ENCODE results near the gene FAM163B. TPM values are rescaled to one million over a fixed set of nuclear protein-coding genes. Genes with fewer than 3 reads are reported as not detected.

FAM163B gene
- polyA plus RNA-seq, 1 experiment: not detected

DNA sequence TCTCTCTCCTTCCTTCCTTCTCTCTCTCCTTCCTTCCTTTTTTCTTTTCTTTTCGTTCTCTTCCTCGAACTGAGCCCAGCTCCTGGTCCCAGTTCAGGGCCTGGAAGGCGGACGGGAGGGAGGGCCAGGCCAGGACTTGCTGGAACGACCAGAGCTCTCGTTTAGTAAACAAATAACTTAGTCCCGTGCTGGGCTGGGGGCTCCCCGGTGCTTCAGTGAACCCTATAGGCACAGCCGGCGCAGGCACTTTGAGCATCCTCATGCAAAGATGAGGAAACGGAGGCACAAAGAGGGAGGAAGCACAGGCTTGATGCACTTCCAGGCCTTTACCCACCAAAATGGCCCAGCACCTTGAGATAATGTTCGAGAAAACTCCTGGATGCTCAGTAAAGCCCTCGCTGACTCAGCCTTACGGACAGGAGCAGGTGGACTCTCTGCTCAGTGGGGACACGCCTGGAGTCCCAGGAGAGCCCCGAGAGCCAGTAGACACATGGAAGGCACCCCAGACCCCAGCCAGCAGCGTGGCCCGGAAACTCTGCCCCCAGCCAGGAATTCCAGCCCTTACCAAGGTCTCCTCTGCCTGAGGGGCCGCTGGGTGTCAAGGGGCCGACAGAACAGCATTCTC is 18.8 kb downstream of the FAM163B start:
- H3K4me3 ChIP-seq (ENCODE audit: low read depth, low read length): no peak overlapping the region
- TF ChIP-seq, protein P1, sequence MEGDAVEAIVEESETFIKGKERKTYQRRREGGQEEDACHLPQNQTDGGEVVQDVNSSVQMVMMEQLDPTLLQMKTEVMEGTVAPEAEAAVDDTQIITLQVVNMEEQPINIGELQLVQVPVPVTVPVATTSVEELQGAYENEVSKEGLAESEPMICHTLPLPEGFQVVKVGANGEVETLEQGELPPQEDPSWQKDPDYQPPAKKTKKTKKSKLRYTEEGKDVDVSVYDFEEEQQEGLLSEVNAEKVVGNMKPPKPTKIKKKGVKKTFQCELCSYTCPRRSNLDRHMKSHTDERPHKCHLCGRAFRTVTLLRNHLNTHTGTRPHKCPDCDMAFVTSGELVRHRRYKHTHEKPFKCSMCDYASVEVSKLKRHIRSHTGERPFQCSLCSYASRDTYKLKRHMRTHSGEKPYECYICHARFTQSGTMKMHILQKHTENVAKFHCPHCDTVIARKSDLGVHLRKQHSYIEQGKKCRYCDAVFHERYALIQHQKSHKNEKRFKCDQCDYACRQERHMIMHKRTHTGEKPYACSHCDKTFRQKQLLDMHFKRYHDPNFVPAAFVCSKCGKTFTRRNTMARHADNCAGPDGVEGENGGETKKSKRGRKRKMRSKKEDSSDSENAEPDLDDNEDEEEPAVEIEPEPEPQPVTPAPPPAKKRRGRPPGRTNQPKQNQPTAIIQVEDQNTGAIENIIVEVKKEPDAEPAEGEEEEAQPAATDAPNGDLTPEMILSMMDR (IDR thresholded peaks at IDR 0.05; ENCODE audit: insufficient read depth, low read depth, low read length): no peak
- CTCF ChIA-PET: interaction anchor here (0.6 kb wide), 1 partner anchor 145 kb away, joined by 3 read pairs; no protein-coding TSS in a partner anchor
- no peak for DNase-seq (ENCODE audit: low read depth)
- H3K36me3 ChIP-seq (ENCODE audit: control insufficient read depth, insufficient read depth, low read length): no peaks in the 10 kb centered on the region
- POLR2A ChIA-PET: no interaction called here
- peaks cover 12% of the 10 kb centered on the region for H3K27me3 ChIP-seq (ENCODE audit: control insufficient read depth, insufficient read depth, low read length)

DNA sequence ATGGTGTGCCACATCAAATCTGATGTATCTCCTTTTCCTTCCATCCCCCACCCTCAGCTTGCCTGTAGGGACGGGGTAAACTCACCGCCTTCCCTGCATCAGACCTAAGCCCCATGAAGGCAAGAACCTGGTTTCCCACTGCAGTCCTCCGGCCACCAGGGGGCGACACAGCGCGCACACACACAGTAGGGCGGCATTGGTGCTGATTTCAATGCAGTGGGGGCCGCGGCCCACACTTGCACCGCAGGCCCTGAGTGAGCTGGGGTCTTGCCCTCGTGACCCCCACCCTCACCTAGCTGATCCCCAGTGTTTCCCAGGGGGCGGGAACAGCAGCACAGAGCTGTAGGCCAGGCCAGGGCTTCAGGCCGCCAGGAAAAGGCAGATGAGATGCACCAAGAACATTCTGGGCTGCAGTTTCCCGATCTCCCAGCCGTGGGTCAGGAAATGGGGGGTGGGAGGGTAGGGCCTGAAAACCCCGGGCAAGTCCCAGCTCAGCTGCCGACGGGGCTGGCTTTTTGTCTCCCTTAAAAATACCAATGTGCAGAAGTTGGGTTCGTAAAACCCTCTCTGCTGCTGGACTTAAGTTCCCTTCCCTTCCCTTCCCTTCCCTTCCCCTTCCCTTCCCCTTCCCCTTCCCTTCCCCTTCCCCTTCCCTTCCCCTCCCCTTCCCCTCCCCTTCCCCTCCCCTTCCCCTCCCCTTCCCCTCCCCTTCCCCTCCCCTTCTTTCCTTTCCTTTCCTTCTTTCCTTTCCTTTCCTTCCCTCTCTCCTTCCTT is 19.5 kb downstream of the FAM163B start:
- TF ChIP-seq, protein P1 (IDR thresholded peaks at IDR 0.05; ENCODE audit: insufficient read depth, low read depth, low read length): peak; percentile 36
- CTCF ChIA-PET: interaction anchor here (0.6 kb wide), 1 partner anchor 146 kb away, joined by 3 read pairs; no protein-coding TSS in a partner anchor
- no peak overlapping the region for H3K4me3 ChIP-seq (ENCODE audit: low read depth, low read length)
- no peaks in the 10 kb centered on the region for H3K36me3 ChIP-seq (ENCODE audit: control insufficient read depth, insufficient read depth, low read length)
- DNase-seq (ENCODE audit: low read depth): no peak
- POLR2A ChIA-PET: no interaction called here
- H3K27me3 ChIP-seq (ENCODE audit: control insufficient read depth, insufficient read depth, low read length): peaks cover 15% of the 10 kb centered on the region

DNA sequence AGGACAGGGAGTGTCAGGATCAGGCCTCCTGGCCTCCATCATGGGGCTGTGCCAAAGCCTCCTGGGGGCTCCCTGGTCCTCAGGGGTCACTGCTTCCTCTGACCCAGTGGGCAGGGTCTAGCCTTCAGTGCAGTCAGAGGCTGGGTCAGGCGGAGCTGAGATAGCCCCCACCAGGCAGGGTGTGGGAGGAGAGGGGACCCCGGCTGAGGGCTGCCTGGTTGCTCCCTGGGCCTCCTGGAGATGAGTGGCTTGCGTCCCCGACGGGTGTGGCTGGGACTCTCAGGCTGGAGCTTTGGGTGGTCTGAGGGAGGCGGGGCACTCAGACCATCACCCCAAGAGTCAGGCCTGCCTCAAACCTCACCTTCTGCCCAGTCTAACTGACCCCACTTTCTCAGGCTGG is 21.7 kb downstream of the FAM163B start:
- no peak overlapping the region for H3K4me3 ChIP-seq (ENCODE audit: low read depth, low read length)
- DNase-seq (ENCODE audit: low read depth): no peak
- TF ChIP-seq, protein P1 (IDR thresholded peaks at IDR 0.05; ENCODE audit: insufficient read depth, low read depth, low read length): no peak
- H3K27me3 ChIP-seq (ENCODE audit: control insufficient read depth, insufficient read depth, low read length): peaks cover 28% of the 10 kb centered on the region
- H3K36me3 ChIP-seq (ENCODE audit: control insufficient read depth, insufficient read depth, low read length): no peaks in the 10 kb centered on the region
- ChIA-PET CTCF (interaction anchor here (1.0 kb wide), 1 partner anchor 14 kb away, joined by 3 read pairs; no protein-coding TSS in a partner anchor), POLR2A (no interaction called here)

DNA sequence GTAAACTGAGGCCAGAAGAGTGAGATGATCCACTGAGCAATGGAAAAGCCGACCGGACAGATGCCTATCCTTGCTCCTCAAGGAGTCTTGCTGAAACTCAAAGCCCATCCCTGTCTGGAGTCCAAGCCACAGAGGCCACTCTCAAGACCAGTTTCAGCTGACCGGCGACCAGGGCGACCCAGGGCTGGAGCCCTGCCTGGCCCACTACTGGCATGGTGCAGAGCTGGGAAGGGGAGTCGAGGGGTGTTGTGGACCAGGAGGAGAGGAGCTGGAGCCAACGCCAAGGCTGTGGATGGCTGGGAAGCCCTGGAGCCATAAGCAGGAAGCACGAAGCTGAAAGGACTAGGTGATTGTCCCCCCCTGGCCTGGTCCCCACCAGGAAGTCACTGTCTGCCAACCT is 22.1 kb downstream of the FAM163B start:
- ChIA-PET CTCF (interaction anchor here (1.0 kb wide), 1 partner anchor 14 kb away, joined by 3 read pairs; no protein-coding TSS in a partner anchor), POLR2A (no interaction called here)
- H3K27me3 ChIP-seq (ENCODE audit: control insufficient read depth, insufficient read depth, low read length): peaks cover 29% of the 10 kb centered on the region
- TF ChIP-seq, protein P1 (IDR thresholded peaks at IDR 0.05; ENCODE audit: insufficient read depth, low read depth, low read length): no peak
- DNase-seq (ENCODE audit: low read depth): no peak
- H3K4me3 ChIP-seq (ENCODE audit: low read depth, low read length): no peak overlapping the region
- H3K36me3 ChIP-seq (ENCODE audit: control insufficient read depth, insufficient read depth, low read length): no peaks in the 10 kb centered on the region
